WI38 (cell line): ENCODE results near the gene SLC50A1.
"Not testable (repeated sequence)": the region's sequence is repeated elsewhere in the genome, so short reads cannot be mapped to it uniquely, and the experiment has no call there.

ENCODE experiments used
- H3K4me3 ChIP-seq: 2 replicates; pipeline ENCODE4 v1.5.1; 2011; ENCODE audit warnings: low read depth, mild to moderate bottlenecking, control low read depth, low read length
- TF ChIP-seq, protein P1 (sequence below): IDR thresholded peaks from 2 replicates; pipeline ENCODE4 v1.5.1; 2012; ENCODE audit warnings: low read depth, mild to moderate bottlenecking, control low read depth, low read length

SLC50A1 gene

DNA sequence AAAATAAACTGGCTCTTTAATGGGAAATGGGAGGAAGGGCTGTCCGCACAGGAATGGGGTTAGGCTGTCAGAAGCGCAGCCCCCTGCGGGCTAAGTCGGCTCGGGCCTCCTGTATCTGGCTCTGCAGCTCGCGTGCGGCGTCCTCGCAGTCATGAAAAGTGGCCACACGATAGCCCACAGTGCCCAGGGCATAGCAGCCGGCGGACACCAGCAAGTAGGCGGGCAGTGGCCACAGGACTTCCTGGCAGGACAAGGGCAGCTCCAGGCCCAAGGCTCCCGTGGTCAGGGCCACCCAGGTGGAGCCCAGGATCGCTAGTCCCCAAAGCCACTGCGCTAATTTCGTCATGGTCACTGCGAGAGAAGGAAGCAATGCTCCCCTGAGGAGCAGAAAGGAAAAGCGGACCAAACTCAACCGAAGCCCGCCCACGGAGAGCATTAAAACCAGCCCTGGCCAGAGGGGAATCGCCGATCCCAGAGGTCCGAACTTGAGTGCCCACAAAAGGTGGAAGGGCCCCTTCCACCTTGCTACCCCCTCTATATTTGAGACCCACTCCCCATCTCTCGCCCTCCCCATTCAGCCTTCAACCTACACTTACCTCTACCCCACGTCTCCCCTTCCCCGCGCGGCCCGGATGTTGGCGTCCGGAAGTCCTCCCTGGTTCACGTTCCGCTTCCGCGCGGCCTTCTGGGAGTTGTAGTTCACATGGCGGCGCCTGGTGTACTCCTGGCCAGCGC lies 4.4 kb downstream of the SLC50A1 start, which contains the start of gene DPM3:
DPM3 (minus strand) TSS at position 637 of the 735 bp plus-strand sequence; CDS start at position 346, 291 bp downstream.
- TF ChIP-seq, protein P1, sequence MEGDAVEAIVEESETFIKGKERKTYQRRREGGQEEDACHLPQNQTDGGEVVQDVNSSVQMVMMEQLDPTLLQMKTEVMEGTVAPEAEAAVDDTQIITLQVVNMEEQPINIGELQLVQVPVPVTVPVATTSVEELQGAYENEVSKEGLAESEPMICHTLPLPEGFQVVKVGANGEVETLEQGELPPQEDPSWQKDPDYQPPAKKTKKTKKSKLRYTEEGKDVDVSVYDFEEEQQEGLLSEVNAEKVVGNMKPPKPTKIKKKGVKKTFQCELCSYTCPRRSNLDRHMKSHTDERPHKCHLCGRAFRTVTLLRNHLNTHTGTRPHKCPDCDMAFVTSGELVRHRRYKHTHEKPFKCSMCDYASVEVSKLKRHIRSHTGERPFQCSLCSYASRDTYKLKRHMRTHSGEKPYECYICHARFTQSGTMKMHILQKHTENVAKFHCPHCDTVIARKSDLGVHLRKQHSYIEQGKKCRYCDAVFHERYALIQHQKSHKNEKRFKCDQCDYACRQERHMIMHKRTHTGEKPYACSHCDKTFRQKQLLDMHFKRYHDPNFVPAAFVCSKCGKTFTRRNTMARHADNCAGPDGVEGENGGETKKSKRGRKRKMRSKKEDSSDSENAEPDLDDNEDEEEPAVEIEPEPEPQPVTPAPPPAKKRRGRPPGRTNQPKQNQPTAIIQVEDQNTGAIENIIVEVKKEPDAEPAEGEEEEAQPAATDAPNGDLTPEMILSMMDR = no peak

DNA sequence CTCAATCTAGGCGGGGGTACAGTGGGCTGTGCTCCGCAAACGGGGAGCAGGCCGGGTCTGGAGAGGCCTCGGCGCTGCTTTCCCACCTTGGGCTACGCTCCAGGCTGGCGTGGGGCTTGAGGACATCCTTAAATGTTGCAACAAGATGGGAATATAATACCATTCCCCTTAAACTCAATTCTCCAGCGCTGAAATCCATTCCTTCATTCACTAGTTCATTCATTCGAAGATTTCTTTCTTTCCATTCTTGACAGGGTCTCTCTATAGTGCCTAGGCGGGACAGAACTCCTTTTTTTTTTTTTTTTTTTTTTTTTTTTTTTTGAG lies 4.9 kb downstream of the SLC50A1 start:
- TF ChIP-seq, protein P1 = no peak

More for the DNA sequence above, 4.4 kb downstream of the SLC50A1 start, which contains the start of gene DPM3:
- peak within 1 kb of the TSS; percentile 95 for H3K4me3 ChIP-seq

DNA sequence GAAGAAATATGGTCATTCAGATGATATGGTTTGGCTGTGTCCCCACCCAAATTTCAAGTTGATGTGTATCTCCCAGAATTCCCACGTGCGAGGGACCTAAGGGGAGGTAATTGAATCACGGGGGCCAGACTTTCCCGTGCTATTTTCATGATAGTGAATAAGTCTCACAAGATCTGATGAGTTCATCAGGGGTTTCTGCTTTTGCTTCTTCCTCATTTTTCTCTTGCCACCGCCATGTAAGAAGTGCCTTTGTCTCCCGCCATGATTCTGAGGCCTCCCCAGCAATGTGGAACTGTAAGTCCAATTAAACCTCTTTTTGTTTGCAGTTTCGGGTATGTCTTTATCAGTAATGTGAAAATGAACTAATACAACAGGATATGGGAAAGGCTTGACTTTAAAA lies 6.1 kb downstream of the SLC50A1 start:
- TF ChIP-seq, protein P1 = no peak
- no peak overlapping the region for H3K4me3 ChIP-seq

More for the DNA sequence above, 4.9 kb downstream of the SLC50A1 start:
- peak overlapping the region; percentile 95 for H3K4me3 ChIP-seq

DNA sequence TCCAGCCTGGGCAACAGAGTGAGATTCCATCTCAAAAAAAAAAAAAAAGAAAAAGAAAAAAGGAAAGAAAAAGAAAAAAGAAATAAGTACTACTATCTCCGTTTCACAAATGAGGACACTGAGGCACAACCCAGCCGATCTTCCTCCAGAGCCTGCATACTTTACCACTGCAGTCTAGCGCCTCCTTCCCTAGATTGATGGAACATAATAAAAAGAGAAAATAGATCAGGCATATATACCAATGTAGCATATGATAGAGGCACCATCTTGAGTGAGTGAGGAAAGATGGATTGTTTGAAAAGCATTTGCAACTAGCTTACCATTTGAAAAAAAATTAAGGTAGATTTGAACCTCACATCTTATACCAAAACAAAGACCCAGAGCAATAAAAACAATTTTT lies 9.8 kb downstream of the SLC50A1 start:
- no peak overlapping the region for H3K4me3 ChIP-seq
- TF ChIP-seq, protein P1 = no peak

DNA sequence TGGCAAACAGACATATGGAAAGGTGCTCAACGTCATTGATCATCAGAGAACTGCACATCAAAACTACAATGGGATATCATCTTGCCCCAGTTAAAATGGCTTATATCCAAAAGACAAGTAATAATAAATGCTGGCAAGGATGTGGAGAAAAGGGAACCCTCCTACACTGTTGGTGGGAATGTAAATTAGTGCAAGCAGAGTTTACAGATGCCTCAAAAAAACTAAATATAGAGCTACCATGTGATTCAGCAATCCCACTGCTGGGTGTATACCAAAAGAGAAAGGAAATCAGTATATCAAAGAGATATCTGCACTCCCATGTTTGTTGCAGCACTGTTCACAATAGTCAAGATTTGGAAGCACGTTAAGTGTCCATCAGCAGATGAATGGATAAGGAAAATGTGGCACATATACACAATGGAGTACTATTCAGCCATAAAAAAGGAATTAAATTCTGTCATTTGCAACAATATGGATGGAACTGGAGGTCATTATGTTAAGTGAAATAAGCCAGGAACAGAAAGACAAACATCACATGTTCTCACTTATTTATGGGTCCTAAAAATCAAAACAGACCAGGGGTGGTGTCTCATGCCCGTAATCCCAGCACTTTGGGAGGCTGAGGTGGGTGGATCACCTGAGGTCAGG lies 20.5 kb downstream of the SLC50A1 start:
- not testable (repeated sequence) for H3K4me3 ChIP-seq

DNA sequence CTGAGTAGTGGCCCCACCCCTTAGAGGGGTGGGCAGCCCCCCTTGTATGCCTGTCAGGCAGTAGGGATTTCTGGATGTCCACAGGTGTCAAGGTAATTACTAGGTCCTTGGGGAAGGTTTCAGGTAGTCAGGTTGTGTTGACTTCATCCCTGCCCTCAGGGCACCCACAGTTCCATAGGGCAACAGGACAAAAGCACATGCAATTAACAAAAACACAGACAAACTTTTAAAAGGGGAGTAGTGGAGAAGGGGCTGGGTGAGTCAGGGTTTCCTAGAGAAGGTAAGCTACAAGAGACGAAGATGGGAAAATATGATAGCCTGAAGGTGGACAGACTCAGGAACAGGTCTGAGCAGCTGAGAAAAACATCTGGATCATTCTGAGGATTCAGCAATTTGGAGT lies 23.3 kb downstream of the SLC50A1 start:
- TF ChIP-seq, protein P1 = no peak
- no peak overlapping the region for H3K4me3 ChIP-seq

DNA sequence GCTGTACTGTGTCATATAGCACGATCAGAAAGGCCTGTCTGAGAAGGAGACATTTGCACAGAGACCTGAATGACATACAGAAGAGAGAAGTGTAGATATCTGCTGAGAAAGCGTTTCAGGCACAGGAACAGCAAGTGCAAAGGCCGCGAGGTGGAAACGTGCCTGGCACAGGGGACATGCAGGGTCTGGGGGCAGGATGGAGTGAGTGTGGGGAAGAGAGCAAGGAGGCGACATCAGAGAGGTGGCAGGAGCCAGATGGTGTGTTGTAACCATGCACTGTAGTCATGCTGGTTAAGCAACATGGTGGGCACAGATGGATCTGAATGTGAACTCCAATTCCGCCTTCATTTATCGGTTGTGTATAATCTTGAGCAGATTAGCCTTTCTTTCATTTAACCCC lies 24.5 kb downstream of the SLC50A1 start:
- H3K4me3 ChIP-seq = no peak overlapping the region
- TF ChIP-seq, protein P1 = no peak

DNA sequence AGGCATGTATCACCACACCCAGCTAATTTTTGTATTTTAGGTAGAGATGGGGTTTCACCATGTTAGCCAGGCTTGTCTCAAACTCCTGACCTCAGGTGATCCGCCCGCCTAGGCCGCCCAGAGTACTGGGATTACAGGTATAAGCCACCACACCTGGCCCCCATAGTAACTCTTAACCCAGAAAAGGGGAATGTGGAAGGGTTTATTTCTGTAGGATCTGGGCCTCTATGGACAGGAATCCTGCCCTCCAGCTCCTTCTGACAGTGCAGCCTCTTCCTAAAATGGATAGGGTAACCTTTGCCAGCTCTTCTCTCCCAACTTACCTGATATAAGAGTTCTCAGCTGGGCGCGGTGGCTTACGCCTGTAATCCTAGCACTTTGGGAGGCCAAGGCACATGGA lies 27.0 kb downstream of the SLC50A1 start:
- H3K4me3 ChIP-seq = not testable (repeated sequence)

DNA sequence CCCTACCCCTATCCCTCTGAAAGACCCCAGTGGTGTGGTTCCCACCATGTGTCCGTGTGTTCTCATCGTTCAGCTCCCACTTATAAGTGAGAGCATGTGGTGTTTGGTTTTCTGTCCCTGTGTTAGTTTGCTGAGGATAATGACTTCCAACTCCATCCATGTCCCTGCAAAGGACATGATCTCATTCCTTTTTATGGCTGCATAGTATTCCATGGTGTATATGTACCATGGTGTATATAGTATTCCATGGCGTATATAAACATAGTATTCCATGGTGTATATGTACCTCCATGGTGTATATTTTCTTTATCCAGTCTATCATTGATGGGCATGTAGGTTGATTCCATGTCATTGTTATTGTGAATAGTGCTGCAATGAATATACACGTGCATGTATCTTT lies 28.1 kb downstream of the SLC50A1 start:
- H3K4me3 ChIP-seq = not testable (repeated sequence)

DNA sequence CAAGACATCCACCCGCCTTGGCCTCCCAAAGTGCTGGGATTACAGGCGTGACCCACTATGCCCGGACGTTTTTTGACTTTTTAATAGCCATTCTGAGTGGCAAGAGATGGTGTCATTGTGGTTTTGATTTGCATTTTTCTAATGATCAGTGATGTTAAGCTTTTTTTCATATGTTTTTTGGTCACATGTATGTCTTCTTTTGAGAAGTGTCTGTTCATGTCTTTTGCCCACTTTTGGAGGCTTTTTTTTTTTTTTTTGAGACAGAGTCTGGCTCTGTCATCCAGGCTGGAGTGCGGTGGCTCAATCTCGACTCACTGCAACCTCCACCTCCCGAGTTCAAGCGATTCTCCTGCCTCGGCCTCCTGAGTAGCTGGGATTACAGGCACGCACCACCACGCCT lies 29.0 kb downstream of the SLC50A1 start:
- H3K4me3 ChIP-seq = not testable (repeated sequence)
